ENCODE results near the gene KLHL22.
"Not testable (repeated sequence)": the region's sequence is repeated elsewhere in the genome, so short reads cannot be mapped to it uniquely, and the experiment has no call there.

- TF ChIP-seq, protein P1, sequence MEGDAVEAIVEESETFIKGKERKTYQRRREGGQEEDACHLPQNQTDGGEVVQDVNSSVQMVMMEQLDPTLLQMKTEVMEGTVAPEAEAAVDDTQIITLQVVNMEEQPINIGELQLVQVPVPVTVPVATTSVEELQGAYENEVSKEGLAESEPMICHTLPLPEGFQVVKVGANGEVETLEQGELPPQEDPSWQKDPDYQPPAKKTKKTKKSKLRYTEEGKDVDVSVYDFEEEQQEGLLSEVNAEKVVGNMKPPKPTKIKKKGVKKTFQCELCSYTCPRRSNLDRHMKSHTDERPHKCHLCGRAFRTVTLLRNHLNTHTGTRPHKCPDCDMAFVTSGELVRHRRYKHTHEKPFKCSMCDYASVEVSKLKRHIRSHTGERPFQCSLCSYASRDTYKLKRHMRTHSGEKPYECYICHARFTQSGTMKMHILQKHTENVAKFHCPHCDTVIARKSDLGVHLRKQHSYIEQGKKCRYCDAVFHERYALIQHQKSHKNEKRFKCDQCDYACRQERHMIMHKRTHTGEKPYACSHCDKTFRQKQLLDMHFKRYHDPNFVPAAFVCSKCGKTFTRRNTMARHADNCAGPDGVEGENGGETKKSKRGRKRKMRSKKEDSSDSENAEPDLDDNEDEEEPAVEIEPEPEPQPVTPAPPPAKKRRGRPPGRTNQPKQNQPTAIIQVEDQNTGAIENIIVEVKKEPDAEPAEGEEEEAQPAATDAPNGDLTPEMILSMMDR (conservative IDR thresholded peaks at IDR 0.05; ENCODE audit: low read depth, low read length) = not testable (repeated sequence)
- not testable (repeated sequence) for TF ChIP-seq EZH2 (IDR thresholded peaks at IDR 0.05; ENCODE audit: low read length, unreplicated experiment); EZH2phosphoT487 (IDR thresholded peaks at IDR 0.05; ENCODE audit: borderline replicate concordance, low read length)
These were observed 86.2 kb downstream of the KLHL22 start for GRCh38 chr22:20409385-20409784.

Measured in PC-3 (cell line).